Esophagus (tissue), 2 donors: Measurements from ENCODE around the gene XIRP1. TPM values are rescaled to one million over a fixed set of nuclear protein-coding genes. Genes with fewer than 3 reads are reported as not detected.

ENCODE experiments used
- H3K27ac ChIP-seq, 2 donors: one replicate each; pipeline ENCODE4 v1.5.1; 2013; ENCODE audit warnings: low read depth in 2 of 2, mild to moderate bottlenecking in 2 of 2, inconsistent platforms in 1 of 2, low read length in 1 of 2, moderate library complexity in 1 of 2
- H3K27me3 ChIP-seq, 2 donors: one replicate each; pipeline ENCODE4 v1.6.1; 2013; ENCODE audit warnings: low read length in 2 of 2, control low read depth in 1 of 2, mild to moderate bottlenecking in 1 of 2; ENCODE audit not compliant: insufficient read depth in 2 of 2, control insufficient read depth in 1 of 2
- H3K36me3 ChIP-seq, 2 donors: one replicate each; pipeline ENCODE4 v1.6.1; 2013; ENCODE audit warnings: low read length in 1 of 2; ENCODE audit not compliant: control insufficient read depth in 2 of 2, insufficient read depth in 2 of 2
- H3K4me1 ChIP-seq, 2 donors: one replicate each; pipeline ENCODE4 v1.6.1; 2013; ENCODE audit warnings: low read length in 1 of 2; ENCODE audit not compliant: control insufficient read depth in 2 of 2, insufficient read depth in 2 of 2
- H3K4me3 ChIP-seq, 2 donors: one replicate each; pipeline ENCODE4 v1.5.1; 2013; ENCODE audit warnings: low read length in 2 of 2, mild to moderate bottlenecking in 2 of 2, low read depth in 1 of 2, moderate library complexity in 1 of 2
- H3K9me3 ChIP-seq, 2 donors: one replicate each; pipeline ENCODE4 v1.6.1; 2013; ENCODE audit warnings: mild to moderate bottlenecking in 2 of 2, low read depth in 1 of 2, low read length in 1 of 2, moderate library complexity in 1 of 2; ENCODE audit not compliant: control insufficient read depth in 2 of 2, insufficient read depth in 1 of 2
- WGBS, 2 donors: extraction: QIAGEN DNeasy Blood & Tissue Kit; methylation state at CpG; one replicate each; pipeline ENCODE4 v1.1.7; 2013; 5-methylcytosine and 5-hydroxymethylcytosine counted together
- polyA plus RNA-seq, 2 donors: library from polyadenylated mRNA; stranded (reverse); fragments of 200-250 nt; gene quantifications; one replicate each; pipeline ENCODE4 v1.2.3, GENCODE V29; 2013
- donor health status: healthy with polysubstance abuse.
- donor health status: Bipolar disorder and iron deficiency.

Gene XIRP1
- polyA plus RNA-seq, 2 donors, result 0.07 to 0.10 TPM

DNA sequence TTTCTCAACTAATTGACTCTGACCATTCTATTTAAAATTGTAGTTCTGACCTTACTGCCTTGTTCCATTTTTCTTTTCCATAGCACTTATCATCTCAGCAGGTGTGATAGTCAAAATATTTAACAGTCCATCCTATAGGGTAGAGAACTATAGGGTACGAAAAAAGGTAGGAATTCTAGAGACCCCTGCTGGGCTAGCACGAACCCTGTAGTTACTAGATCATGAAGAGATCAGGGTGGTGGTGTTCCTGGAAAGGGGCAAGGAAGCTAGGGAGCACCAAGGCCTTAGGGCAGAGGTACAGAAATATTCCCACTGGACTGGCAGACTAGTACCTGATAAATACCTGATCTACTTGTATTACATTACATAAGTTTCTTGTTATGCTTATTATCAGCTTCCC is 31.9 kb upstream of the XIRP1 start:
- Histone ChIP-seq H3K27ac (no peak overlapping the region), H3K4me3 (no peak overlapping the region), H3K36me3 (no peaks in the 10 kb centered on the region), H3K4me1 (no peaks in the 10 kb centered on the region), H3K9me3 (no peaks in the 10 kb centered on the region), H3K27me3 (no peaks in the 10 kb centered on the region)
- WGBS, 2 donors, result 80 to 82% methylated on average over 2 of the region's 2 CpGs

DNA sequence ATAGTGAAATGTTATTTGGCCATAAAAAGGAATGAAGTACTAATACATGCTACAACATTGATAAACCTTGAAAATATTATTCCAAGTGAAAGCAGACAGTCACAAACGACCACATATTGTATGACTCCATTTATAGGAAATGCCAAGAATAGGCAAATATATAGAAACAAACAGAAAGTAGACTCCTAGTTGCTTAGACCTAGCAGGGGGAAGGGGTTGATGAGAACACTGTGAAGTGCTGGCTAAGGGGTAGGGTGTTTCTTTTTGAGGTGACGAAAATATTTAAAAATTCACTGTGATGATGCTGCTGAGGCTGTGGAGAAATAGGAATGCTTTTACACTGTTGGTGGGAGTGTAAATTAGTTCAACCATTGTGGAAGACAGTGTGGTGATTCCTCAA is 30.5 kb upstream of the XIRP1 start:
- Histone ChIP-seq H3K9me3 (peaks cover 0 to 3% of the 10 kb centered on the region in 2 donors), H3K27me3 (no peaks in the 10 kb centered on the region), H3K36me3 (no peaks in the 10 kb centered on the region), H3K4me1 (no peaks in the 10 kb centered on the region), H3K27ac (no peak overlapping the region), H3K4me3 (no peak overlapping the region)
- 81 to 86% methylated on average over 2 of the region's 2 CpGs for WGBS, 2 donors

DNA sequence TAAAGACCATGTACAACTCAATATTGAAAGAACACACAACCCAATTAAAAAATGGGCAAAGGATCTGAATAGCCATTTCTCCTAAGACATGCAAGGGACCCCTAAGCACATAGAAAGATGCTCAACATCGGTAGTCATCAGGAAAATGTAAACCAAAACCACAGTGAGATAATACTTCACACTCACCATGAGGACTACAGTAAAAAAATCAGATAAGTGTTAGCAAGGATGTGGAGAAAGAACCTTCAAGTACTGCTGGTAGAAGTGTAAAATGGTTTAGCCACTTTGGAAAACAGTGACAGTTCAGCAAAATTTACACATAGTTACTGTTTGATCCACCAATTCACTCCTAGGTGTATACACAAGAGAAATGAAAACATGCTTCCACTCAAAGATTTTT is 30.1 kb upstream of the XIRP1 start:
- H3K27ac ChIP-seq, result no peak overlapping the region
- H3K9me3 ChIP-seq, result peaks cover 0 to 3% of the 10 kb centered on the region in 2 donors
- WGBS, 2 donors, result 70 to 75% methylated on average over 1 of the region's 1 CpG

DNA sequence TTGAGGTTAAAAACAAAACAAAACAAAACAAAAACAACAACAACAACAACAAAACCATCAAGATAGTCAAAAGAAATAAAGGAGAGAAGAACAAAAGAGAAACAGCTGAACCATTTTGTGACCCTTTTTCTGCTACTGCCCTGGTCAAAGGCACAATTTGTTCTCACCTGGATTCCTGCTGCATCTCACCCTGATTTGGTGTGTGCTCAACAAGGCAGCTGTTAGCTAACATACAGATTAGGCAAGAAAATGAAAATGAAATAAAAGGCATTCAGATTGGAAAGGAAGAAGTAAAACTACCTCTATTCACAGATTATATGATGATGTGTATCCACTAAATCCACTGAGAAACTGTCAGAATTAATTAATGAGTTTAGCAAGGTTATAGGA is 28.7 kb upstream of the XIRP1 start:
- H3K4me1 ChIP-seq, result no peaks in the 10 kb centered on the region
- H3K36me3 ChIP-seq, result no peaks in the 10 kb centered on the region
- H3K27ac ChIP-seq, result no peak overlapping the region
- H3K9me3 ChIP-seq, result peaks cover 0 to 3% of the 10 kb centered on the region in 2 donors
- no peaks in the 10 kb centered on the region for H3K27me3 ChIP-seq
- H3K4me3 ChIP-seq, result no peak overlapping the region

More for the DNA sequence above, 30.1 kb upstream of the XIRP1 start:
- Histone ChIP-seq H3K4me1 (no peaks in the 10 kb centered on the region), H3K36me3 (no peaks in the 10 kb centered on the region), H3K27me3 (no peaks in the 10 kb centered on the region), H3K4me3 (no peak overlapping the region)

DNA sequence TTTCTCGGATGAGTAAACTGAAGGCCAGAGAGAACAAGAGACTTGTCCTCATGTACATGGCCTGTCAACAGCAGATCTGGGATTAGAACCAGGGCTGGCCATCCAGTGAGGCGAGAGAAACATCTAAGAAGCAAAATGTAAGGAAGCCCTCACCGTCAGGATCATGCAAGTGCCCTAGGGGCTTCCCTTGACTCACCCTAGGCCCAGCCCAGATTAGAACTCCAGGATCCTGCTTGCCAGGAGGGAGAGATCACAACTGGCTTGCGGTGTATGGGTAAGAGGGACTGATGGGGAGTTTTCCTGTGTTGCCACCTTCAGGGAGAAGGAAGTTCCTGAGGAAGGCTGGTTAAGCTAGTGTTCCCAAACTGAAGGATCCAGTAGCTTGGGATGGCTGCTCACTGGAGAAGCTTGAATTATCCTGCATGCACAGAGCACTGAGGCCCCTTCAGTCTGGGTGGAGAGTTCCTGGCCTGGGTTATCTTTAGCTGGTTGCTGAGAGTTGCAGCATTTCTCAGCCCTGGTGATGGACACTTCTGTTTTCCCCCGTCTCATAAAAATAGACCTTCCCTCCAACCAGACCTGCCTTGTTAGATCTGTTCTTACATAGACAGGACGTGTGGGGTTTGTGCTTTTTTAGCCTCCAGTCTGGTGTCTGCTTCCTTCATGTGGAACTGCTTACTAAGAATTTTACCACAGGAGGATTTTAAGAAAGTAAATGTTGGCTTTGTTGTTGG is 28.2 kb upstream of the XIRP1 start:
- Histone ChIP-seq H3K36me3 (no peaks in the 10 kb centered on the region), H3K27ac (no peak overlapping the region)
- WGBS, 2 donors, result 61 to 69% methylated on average over 6 of the region's 6 CpGs

DNA sequence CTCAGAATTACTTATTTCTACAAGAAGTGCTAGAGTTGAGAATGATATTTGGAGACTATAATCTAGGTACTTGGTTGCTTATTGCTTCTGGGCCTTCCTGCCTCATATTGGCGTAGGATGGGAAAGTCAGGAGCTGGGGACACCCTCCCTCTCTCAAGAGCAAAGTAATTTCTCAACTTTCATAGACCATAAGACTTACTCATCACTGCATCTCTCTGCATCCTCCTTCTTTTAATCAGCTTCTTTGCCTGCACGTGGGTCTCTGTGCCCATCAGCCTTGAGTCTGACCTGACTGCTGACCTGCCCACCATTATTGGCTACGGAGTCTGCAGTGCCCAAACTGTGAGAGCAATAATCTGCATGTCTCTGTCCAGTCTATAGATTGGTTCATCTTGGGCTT is 27.3 kb upstream of the XIRP1 start:
- WGBS, 2 donors, result 82 to 90% methylated on average over 3 of the region's 3 CpGs
- Histone ChIP-seq H3K27ac (no peak overlapping the region), H3K27me3 (no peaks in the 10 kb centered on the region), H3K4me1 (no peaks in the 10 kb centered on the region), H3K36me3 (no peaks in the 10 kb centered on the region), H3K9me3 (peaks cover 0 to 3% of the 10 kb centered on the region in 2 donors), H3K4me3 (no peak overlapping the region)

More for the DNA sequence above, 28.2 kb upstream of the XIRP1 start:
- H3K27me3 ChIP-seq, result no peaks in the 10 kb centered on the region
- no peak overlapping the region for H3K4me3 ChIP-seq
- no peaks in the 10 kb centered on the region for H3K4me1 ChIP-seq
- peaks cover 0 to 3% of the 10 kb centered on the region in 2 donors for H3K9me3 ChIP-seq

DNA sequence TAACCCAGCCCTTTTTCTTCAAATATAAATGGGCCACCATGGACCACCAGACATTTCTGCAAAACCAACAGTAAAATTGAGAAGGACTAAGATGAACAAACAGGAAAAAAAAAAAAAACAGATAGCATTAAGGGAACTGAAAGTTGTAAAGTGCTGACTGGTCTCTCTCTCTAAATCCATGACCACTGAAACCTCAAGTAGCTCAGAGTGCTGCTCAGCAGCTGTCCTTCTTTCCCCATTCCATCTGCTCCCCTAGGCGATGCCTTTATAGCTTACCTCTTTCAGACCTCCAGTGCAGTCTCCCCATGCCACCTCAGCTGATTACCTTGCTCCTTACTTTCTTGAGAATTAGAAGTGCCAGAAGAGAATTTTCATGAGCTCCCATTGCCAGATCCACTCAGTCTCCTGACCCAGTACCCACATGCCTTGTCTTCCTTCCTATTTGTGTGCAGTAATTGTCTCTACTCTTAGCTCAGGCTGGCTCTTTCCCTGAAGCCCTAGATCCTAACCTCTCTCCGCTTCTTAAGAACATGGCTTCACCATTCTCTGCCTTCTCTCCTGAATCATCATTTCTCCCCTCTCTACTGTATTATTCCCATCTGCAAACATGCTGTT is 23.9 kb upstream of the XIRP1 start:
- H3K4me1 ChIP-seq, result no peaks in the 10 kb centered on the region
- no peaks in the 10 kb centered on the region for H3K27me3 ChIP-seq
- WGBS, 2 donors, result 86 to 87% methylated on average over 2 of the region's 2 CpGs
- no peaks in the 10 kb centered on the region for H3K36me3 ChIP-seq
- H3K4me3 ChIP-seq, result no peak overlapping the region
- H3K27ac ChIP-seq, result no peak overlapping the region
- peaks cover 0 to 3% of the 10 kb centered on the region in 2 donors for H3K9me3 ChIP-seq

DNA sequence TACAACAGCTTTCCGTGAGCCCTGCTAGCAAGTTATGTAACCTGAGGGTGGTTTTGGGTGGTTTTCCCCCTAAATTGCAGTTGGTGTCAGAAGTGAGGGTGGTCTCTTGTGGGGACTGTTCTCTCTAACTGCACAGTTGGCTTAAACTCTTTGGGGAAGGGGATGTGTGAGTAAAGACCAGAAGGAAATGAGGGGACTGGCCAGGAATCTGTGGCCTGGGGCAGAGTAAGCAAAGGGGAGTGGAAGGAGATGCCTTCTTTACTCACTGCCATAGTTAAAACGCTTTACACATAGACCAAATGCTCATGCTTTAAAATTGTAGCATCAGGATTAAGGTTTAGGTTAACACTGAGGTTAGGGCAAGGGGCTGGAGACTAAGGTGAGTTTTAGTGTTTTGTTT is 21.2 kb upstream of the XIRP1 start:
- Histone ChIP-seq H3K4me3 (no peak overlapping the region), H3K9me3 (no peaks in the 10 kb centered on the region), H3K27me3 (no peaks in the 10 kb centered on the region), H3K27ac (no peak overlapping the region), H3K4me1 (no peaks in the 10 kb centered on the region), H3K36me3 (no peaks in the 10 kb centered on the region)
- 69 to 72% methylated on average over 2 of the region's 2 CpGs for WGBS, 2 donors

DNA sequence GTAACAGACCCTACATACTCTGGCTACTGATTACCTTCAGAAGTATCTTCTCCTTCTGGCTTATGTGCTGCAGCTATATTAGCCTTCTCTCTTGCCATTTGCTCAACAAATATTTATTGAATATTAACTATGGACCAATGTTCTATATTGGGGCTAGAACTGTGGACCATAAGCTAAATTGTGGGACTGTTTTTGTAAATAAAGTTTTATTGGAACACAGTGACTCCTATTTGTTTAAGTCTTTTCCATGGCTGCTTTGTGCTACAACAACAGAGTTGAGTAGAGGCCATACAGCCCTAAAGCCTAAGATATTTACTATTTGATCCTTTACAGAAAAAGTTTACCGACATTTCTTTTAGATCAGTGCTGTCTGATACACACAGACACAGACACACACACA is 20.3 kb upstream of the XIRP1 start:
- H3K36me3 ChIP-seq, result no peaks in the 10 kb centered on the region
- H3K4me1 ChIP-seq, result no peaks in the 10 kb centered on the region
- no peaks in the 10 kb centered on the region for H3K9me3 ChIP-seq
- 95 to 97% methylated on average over 1 of the region's 1 CpG for WGBS, 2 donors
- no peak overlapping the region for H3K4me3 ChIP-seq
- no peaks in the 10 kb centered on the region for H3K27me3 ChIP-seq
- no peak overlapping the region for H3K27ac ChIP-seq
